ENCODE results near the gene HSF2BP. TPM values are rescaled to one million over a fixed set of nuclear protein-coding genes. Genes with fewer than 3 reads are reported as not detected.

The HSF2BP gene
- total RNA-seq, 6 experiments from 2014 or later: 0.33 to 0.90 (median 0.59) TPM

GRCh38 chr21:43690346-43690745 lies 31.1 kb upstream of the HSF2BP start:
- H3K27me3 Mint-ChIP-seq (ENCODE audit: insufficient read depth): peaks cover 2% of the 10 kb centered on the region; the same call in 1 of the 2 replicates
- H3K36me3 Mint-ChIP-seq (ENCODE audit: low read depth): peaks cover 26% of the 10 kb centered on the region
- no peak overlapping the region for H3K4me3 Mint-ChIP-seq
- no peak for TF ChIP-seq CTCF (IDR thresholded peaks at IDR 0.05)
- H3K9me3 Mint-ChIP-seq: no peaks in the 10 kb centered on the region
- DNase-seq: no peak
- no peaks in the 10 kb centered on the region for H3K4me1 Mint-ChIP-seq (ENCODE audit: low read depth)
- no peak overlapping the region for H3K27ac Mint-ChIP-seq

- Mint-ChIP-seq H3K27ac (no peak overlapping the region), H3K9me3 (no peaks in the 10 kb centered on the region), H3K4me3 (no peak overlapping the region), H3K27me3 (ENCODE audit: insufficient read depth) (peaks cover 2% of the 10 kb centered on the region; the same call in 1 of the 2 replicates), H3K4me1 (ENCODE audit: low read depth) (no peaks in the 10 kb centered on the region), H3K36me3 (ENCODE audit: low read depth) (peaks cover 26% of the 10 kb centered on the region)
- no peak for DNase-seq
- TF ChIP-seq CTCF (IDR thresholded peaks at IDR 0.05): no peak
These were observed 30.5 kb upstream of the HSF2BP start for GRCh38 chr21:43689556-43690337.

GRCh38 chr21:43688906-43689305 lies 29.6 kb upstream of the HSF2BP start:
- TF ChIP-seq CTCF (IDR thresholded peaks at IDR 0.05): no peak
- no peaks in the 10 kb centered on the region for H3K9me3 Mint-ChIP-seq
- H3K27me3 Mint-ChIP-seq (ENCODE audit: insufficient read depth): peaks cover 2% of the 10 kb centered on the region; the same call in 1 of the 2 replicates
- DNase-seq: no peak
- no peak overlapping the region for H3K27ac Mint-ChIP-seq
- H3K36me3 Mint-ChIP-seq (ENCODE audit: low read depth): peaks cover 28% of the 10 kb centered on the region
- H3K4me1 Mint-ChIP-seq (ENCODE audit: low read depth): no peaks in the 10 kb centered on the region
- H3K4me3 Mint-ChIP-seq: no peak overlapping the region

GRCh38 chr21:43687566-43688399 lies 28.5 kb upstream of the HSF2BP start:
- no peaks in the 10 kb centered on the region for H3K9me3 Mint-ChIP-seq
- no peak overlapping the region for H3K4me3 Mint-ChIP-seq
- DNase-seq: no peak
- H3K36me3 Mint-ChIP-seq (ENCODE audit: low read depth): peaks cover 22% of the 10 kb centered on the region
- H3K27ac Mint-ChIP-seq: no peak overlapping the region
- TF ChIP-seq CTCF (IDR thresholded peaks at IDR 0.05): no peak
- H3K27me3 Mint-ChIP-seq (ENCODE audit: insufficient read depth): peaks cover 2% of the 10 kb centered on the region; the same call in 1 of the 2 replicates
- H3K4me1 Mint-ChIP-seq (ENCODE audit: low read depth): no peaks in the 10 kb centered on the region

- no peak for DNase-seq
- no peak overlapping the region for H3K27ac Mint-ChIP-seq
- H3K27me3 Mint-ChIP-seq (ENCODE audit: insufficient read depth): peaks cover 2% of the 10 kb centered on the region; the same call in 1 of the 2 replicates
- H3K4me3 Mint-ChIP-seq: no peak overlapping the region
- TF ChIP-seq CTCF (IDR thresholded peaks at IDR 0.05): no peak
- H3K36me3 Mint-ChIP-seq (ENCODE audit: low read depth): peaks cover 22% of the 10 kb centered on the region
- no peaks in the 10 kb centered on the region for H3K4me1 Mint-ChIP-seq (ENCODE audit: low read depth)
- no peaks in the 10 kb centered on the region for H3K9me3 Mint-ChIP-seq
These were observed 27.7 kb upstream of the HSF2BP start for GRCh38 chr21:43686811-43687565.

All from HFFc6 (cell line).